Measurements from ENCODE around the gene PHF10. TPM values are rescaled to one million over a fixed set of nuclear protein-coding genes. Genes with fewer than 3 reads are reported as not detected.

PHF10 gene
- total and polyA plus RNA-seq, 2 donors (not counting 3 experiments of a cell fraction or from before 2014, with no cell fraction given) = 19.1 to 62.4 TPM

GRCh38 chr6:169714595-169714994 lies 9.7 kb downstream of the PHF10 start:
- intact Hi-C loops (cut with micrococcal nuclease) (no loop called here), dilution Hi-C loops (cut with MboI; ENCODE audit: extremely low pct_ligation_motif_present, low sequenced_read_pairs) (no loop called here)
- POLR2A ChIA-PET = no interaction called here
- H3K4me2 ChIP-seq (ENCODE audit: insufficient read depth, low read length) = no peak overlapping the region
- H3K27ac ChIP-seq (ENCODE audit: insufficient read depth, low read depth, low read length) = no peak overlapping the region
- BruUV-seq (replicated peaks) = no TSS peak
- TF ChIP-seq, protein P1, sequence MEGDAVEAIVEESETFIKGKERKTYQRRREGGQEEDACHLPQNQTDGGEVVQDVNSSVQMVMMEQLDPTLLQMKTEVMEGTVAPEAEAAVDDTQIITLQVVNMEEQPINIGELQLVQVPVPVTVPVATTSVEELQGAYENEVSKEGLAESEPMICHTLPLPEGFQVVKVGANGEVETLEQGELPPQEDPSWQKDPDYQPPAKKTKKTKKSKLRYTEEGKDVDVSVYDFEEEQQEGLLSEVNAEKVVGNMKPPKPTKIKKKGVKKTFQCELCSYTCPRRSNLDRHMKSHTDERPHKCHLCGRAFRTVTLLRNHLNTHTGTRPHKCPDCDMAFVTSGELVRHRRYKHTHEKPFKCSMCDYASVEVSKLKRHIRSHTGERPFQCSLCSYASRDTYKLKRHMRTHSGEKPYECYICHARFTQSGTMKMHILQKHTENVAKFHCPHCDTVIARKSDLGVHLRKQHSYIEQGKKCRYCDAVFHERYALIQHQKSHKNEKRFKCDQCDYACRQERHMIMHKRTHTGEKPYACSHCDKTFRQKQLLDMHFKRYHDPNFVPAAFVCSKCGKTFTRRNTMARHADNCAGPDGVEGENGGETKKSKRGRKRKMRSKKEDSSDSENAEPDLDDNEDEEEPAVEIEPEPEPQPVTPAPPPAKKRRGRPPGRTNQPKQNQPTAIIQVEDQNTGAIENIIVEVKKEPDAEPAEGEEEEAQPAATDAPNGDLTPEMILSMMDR (IDR thresholded peaks at IDR 0.05; ENCODE audit: extremely low read depth in 1 of 2, insufficient read depth in 1 of 2, low read depth in 1 of 2, low read length in 2 of 2) = no peak
- TF ChIP-seq POLR2A (IDR thresholded peaks at IDR 0.05; ENCODE audit: low read depth, low read length) (no peak), EZH2 (IDR thresholded peaks at IDR 0.05; ENCODE audit: borderline replicate concordance, low read depth, low read length, severe bottlenecking) (no peak)
- no peaks in the 10 kb centered on the region for H3K27me3 ChIP-seq (ENCODE audit: control insufficient read depth in 2 of 2, insufficient read depth in 2 of 2, low read length in 2 of 2)
- H4K20me1 ChIP-seq (replicated peaks; ENCODE audit: control insufficient read depth, extremely low read depth, insufficient read depth, low read length) = no peaks in the 10 kb centered on the region
- peaks cover 4% of the 10 kb centered on the region for H3K4me1 ChIP-seq (ENCODE audit: control insufficient read depth, extremely low read depth, insufficient read depth, low read length)
- no peak overlapping the region for H3K4me3 ChIP-seq (replicated peaks in 1 of 3; ENCODE audit: insufficient read depth in 1 of 3, low read depth in 1 of 3, low read length in 3 of 3)
- H3K9me1 ChIP-seq (replicated peaks; ENCODE audit: control insufficient read depth, extremely low read depth, insufficient read depth, low read length) = no peaks in the 10 kb centered on the region
- peaks cover 12% of the 10 kb centered on the region for H3K79me2 ChIP-seq (ENCODE audit: control insufficient read depth, insufficient read depth, low read length)
- no peak overlapping the region for H2AFZ ChIP-seq (ENCODE audit: low read depth, low read length)
- no peaks in the 10 kb centered on the region for H3K9me3 ChIP-seq (replicated peaks; ENCODE audit: control insufficient read depth, insufficient read depth, low read length)
- FAIRE-seq (no peak), DNase-seq (ENCODE audit: low read depth, low spot score) (no peak)
- H3K36me3 ChIP-seq (ENCODE audit: control insufficient read depth in 2 of 2, extremely low read depth in 1 of 2, insufficient read depth in 2 of 2, low read length in 2 of 2) = peaks cover 12 to 14% of the 10 kb centered on the region in 2 experiments
- H3K9ac ChIP-seq (replicated peaks; ENCODE audit: extremely low read depth, insufficient read depth, low read length) = no peak overlapping the region
- CTCF ChIA-PET = interaction anchor here (0.7 kb wide), 1 partner anchor 9 kb away, joined by 3 read pairs; no protein-coding TSS in a partner anchor

DNA sequence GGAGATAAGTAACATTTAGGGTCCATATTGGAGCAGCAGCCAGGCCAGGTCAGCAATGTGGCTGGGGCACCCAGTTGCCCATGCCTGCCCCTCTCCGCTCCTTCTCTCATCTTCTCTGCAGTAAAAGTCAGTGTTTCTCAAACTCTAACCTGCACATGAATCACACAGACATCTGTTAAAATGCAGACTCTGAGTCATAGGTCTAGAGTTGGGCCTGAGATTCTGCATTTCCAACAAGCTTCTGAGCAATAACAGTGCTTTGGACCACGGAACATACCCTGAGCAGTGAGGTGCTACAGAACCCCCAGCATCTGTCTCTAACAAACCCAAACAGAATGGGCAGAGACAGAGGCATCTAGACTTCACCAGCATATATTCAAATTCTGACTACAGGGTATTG lies 10.1 kb downstream of the PHF10 start:
- peaks cover under 1% of the 10 kb centered on the region for H3K4me1 ChIP-seq (ENCODE audit: control insufficient read depth, extremely low read depth, insufficient read depth, low read length)
- no peaks in the 10 kb centered on the region for H4K20me1 ChIP-seq (replicated peaks; ENCODE audit: control insufficient read depth, extremely low read depth, insufficient read depth, low read length)
- intact Hi-C loops (cut with micrococcal nuclease) (no loop called here), dilution Hi-C loops (cut with MboI; ENCODE audit: extremely low pct_ligation_motif_present, low sequenced_read_pairs) (no loop called here)
- POLR2A ChIA-PET = no interaction called here
- FAIRE-seq (no peak), DNase-seq (ENCODE audit: low read depth, low spot score) (no peak)
- no TSS peak for BruUV-seq (replicated peaks)
- no peak overlapping the region for H3K4me2 ChIP-seq (ENCODE audit: insufficient read depth, low read length)
- no peaks in the 10 kb centered on the region for H3K27me3 ChIP-seq (ENCODE audit: control insufficient read depth in 2 of 2, insufficient read depth in 2 of 2, low read length in 2 of 2)
- H3K4me3 ChIP-seq (replicated peaks in 1 of 3; ENCODE audit: insufficient read depth in 1 of 3, low read depth in 1 of 3, low read length in 3 of 3) = no peak overlapping the region
- CTCF ChIA-PET = no interaction called here
- no peaks in the 10 kb centered on the region for H3K9me1 ChIP-seq (replicated peaks; ENCODE audit: control insufficient read depth, extremely low read depth, insufficient read depth, low read length)
- no peaks in the 10 kb centered on the region for H3K9me3 ChIP-seq (replicated peaks; ENCODE audit: control insufficient read depth, insufficient read depth, low read length)
- no peak overlapping the region for H2AFZ ChIP-seq (ENCODE audit: low read depth, low read length)
- H3K9ac ChIP-seq (replicated peaks; ENCODE audit: extremely low read depth, insufficient read depth, low read length) = no peak overlapping the region
- H3K27ac ChIP-seq (ENCODE audit: insufficient read depth, low read depth, low read length) = no peak overlapping the region
- TF ChIP-seq POLR2A (IDR thresholded peaks at IDR 0.05; ENCODE audit: low read depth, low read length) (no peak), POLR2AphosphoS5 (IDR thresholded peaks at IDR 0.05; ENCODE audit: insufficient read depth, low read depth, low read length) (no peak), EZH2 (IDR thresholded peaks at IDR 0.05; ENCODE audit: borderline replicate concordance, low read depth, low read length, severe bottlenecking) (no peak)
- peaks cover 7% of the 10 kb centered on the region for H3K79me2 ChIP-seq (ENCODE audit: control insufficient read depth, insufficient read depth, low read length)
- peaks cover 12 to 14% of the 10 kb centered on the region in 2 experiments for H3K36me3 ChIP-seq (ENCODE audit: control insufficient read depth in 2 of 2, extremely low read depth in 1 of 2, insufficient read depth in 2 of 2, low read length in 2 of 2)
